ENCODE measurements around the gene ALG12. TPM values are rescaled to one million over a fixed set of nuclear protein-coding genes. Genes with fewer than 3 reads are reported as not detected.

The ALG12 gene
- polyA plus RNA-seq, 1 of the 3 experiments (the other 2 are of a cell fraction): 9.9 TPM

DNA sequence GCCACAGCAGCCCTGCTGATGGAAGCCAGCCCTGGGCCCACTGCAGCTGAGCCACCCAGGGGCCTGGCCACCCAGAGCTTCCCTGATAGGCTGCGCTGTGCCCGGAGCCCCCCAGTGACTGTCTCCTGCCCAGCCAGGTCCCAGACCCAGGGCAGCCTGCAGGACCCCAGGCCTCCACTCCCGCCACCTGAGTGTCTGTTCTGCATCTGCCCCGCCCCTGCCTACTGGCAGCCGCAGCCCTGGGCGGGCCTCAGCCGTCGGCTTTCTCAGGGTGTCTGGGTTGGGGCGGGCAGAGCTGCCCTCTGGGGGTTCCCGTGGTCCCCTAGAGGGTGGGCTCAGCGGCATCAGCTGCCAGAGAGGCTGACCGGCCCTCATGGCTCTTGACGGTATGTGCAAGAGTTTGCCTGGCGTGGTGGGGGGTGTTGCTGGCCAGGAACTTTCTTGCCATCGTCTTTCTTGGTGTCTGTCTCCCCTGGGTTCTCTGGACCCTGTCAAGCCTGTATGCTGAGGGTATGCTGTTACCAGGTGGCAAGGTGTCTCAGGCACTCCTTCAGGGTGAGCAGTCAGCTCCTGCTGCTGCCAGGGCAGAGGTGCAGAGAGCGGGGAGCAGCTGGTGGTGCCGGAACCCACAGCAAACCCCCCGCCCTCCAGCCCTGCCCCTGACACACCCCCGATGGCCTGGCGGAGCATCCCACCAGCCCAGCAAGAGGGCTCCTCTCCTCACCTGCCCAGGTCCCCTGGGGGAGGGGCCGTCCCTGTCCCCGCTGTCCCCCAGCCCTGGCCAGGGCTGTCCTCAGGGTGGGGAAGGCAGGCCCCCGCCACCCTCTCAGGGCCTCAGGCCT, 30.1 kb upstream of the ALG12 start (continued):
- TF ChIP-seq, protein P1, sequence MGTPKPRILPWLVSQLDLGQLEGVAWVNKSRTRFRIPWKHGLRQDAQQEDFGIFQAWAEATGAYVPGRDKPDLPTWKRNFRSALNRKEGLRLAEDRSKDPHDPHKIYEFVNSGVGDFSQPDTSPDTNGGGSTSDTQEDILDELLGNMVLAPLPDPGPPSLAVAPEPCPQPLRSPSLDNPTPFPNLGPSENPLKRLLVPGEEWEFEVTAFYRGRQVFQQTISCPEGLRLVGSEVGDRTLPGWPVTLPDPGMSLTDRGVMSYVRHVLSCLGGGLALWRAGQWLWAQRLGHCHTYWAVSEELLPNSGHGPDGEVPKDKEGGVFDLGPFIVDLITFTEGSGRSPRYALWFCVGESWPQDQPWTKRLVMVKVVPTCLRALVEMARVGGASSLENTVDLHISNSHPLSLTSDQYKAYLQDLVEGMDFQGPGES (IDR thresholded peaks at IDR 0.05; ENCODE audit: low read depth, low read length): no peak
- TF ChIP-seq TCF12 (IDR thresholded peaks at IDR 0.05) (no peak), GATA2 (CRISPR knock-in tag; IDR thresholded peaks at IDR 0.05) (no peak), PBX3 (IDR thresholded peaks at IDR 0.05) (no peak), MXI1 (IDR thresholded peaks at IDR 0.05; ENCODE audit: low read depth, low read length) (no peak), POLR2AphosphoS5 (IDR thresholded peaks at IDR 0.05; ENCODE audit: low read depth, low read length) (no peak), EZH2phosphoT487 (IDR thresholded peaks at IDR 0.05; ENCODE audit: borderline replicate concordance, low read depth) (no peak)

DNA sequence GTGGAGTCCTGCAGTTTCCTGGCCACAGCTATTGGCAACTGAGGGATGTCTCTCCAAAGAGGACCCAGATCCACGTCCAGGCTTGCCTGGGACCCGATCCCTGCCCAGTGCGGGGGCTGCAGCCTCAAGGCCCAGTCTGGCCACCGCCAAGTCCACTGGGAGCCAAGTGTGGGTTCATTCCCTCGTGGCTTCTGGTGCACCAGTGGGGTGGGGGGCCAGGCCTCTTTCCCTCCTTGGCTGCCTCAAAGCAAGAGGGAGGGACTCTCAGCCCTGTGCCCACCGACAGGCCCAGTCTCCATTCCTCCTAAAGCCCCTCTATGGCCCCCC, 29.0 kb upstream of the ALG12 start:
- Histone ChIP-seq H4K20me1 (ENCODE audit: insufficient read depth) (no peaks in the 10 kb centered on the region), H3K79me2 (ENCODE audit: insufficient read depth) (no peaks in the 10 kb centered on the region), H2AFZ (ENCODE audit: low read depth) (no peak overlapping the region), H3F3A (replicated peaks; ENCODE audit: insufficient read depth) (peaks cover 5% of the 10 kb centered on the region), H3K4me3 (ENCODE audit: low read depth in 2 of 2, low read length in 1 of 2) (no peak overlapping the region), H3K9me3 (no peaks in the 10 kb centered on the region), H3K9ac (no peak overlapping the region), H3K9me2 (no peaks in the 10 kb centered on the region), H3K4me2 (no peak overlapping the region), H3K36me3 (replicated peaks in 1 of 2; ENCODE audit: control insufficient read depth in 1 of 2, insufficient read depth in 2 of 2, low read length in 1 of 2) (no peaks in the 10 kb centered on the region), H3K27ac (ENCODE audit: low read depth in 2 of 2, low read length in 1 of 2) (no peak overlapping the region), H3K27me3 (ENCODE audit: insufficient read depth) (no peaks in the 10 kb centered on the region), H3K4me1 (ENCODE audit: control insufficient read depth in 1 of 2, insufficient read depth in 2 of 2, low read depth in 1 of 2, low read length in 1 of 2) (peaks cover 6 to 15% of the 10 kb centered on the region in 2 experiments)
- ChIA-PET POLR2A (interaction anchor here (1.3 kb wide), 1 partner anchor 12 kb away, joined by 3 read pairs; no protein-coding TSS in a partner anchor), CTCF (interaction anchor here (0.6 to 2.4 kb wide), 4 partner anchors 16 to 83 kb away, joined by 3 to 8 read pairs (median 4); no protein-coding TSS in a partner anchor)
- 90% methylated on average over 2 of the region's 6 CpGs for WGBS (ENCODE audit: low lambda C conversion rate)
- DNase-seq: no peak
- TF ChIP-seq JUND (IDR thresholded peaks at IDR 0.05) (no peak), REST (IDR thresholded peaks at IDR 0.05; ENCODE audit: low read depth, low read length) (no peak), GATA2 (CRISPR knock-in tag; IDR thresholded peaks at IDR 0.05) (no peak), TCF12 (IDR thresholded peaks at IDR 0.05) (no peak), ELF1 (IDR thresholded peaks at IDR 0.05) (no peak), RCOR1 (IDR thresholded peaks at IDR 0.05; ENCODE audit: low read length) (no peak), TAF1 (IDR thresholded peaks at IDR 0.05; ENCODE audit: borderline replicate concordance, low read depth, low read length) (no peak), USF2 (IDR thresholded peaks at IDR 0.05; ENCODE audit: borderline replicate concordance, low read depth, low read length) (no peak), RFX5 (IDR thresholded peaks at IDR 0.05; ENCODE audit: low read length) (no peak), EZH2phosphoT487 (IDR thresholded peaks at IDR 0.05; ENCODE audit: borderline replicate concordance, low read depth) (no peak), TEAD4 (IDR thresholded peaks at IDR 0.05; ENCODE audit: borderline replicate concordance, insufficient read depth) (no peak), SMC3 (IDR thresholded peaks at IDR 0.05; ENCODE audit: low read depth, low read length) (no peak), CHD2 (IDR thresholded peaks at IDR 0.05; ENCODE audit: low read length, partially characterized antibody) (no peak), MAX (IDR thresholded peaks at IDR 0.05; ENCODE audit: low read depth) (no peak), USF1 (IDR thresholded peaks at IDR 0.05; ENCODE audit: borderline replicate concordance, low read depth) (no peak), POLR2AphosphoS5 (IDR thresholded peaks at IDR 0.05; ENCODE audit: low read depth, low read length) (no peak), FOXM1 (IDR thresholded peaks at IDR 0.05; ENCODE audit: low read depth) (no peak)
